ENCODE data around the gene CENPS.
"Not testable (repeated sequence)": the region's sequence is repeated elsewhere in the genome, so short reads cannot be mapped to it uniquely, and the experiment has no call there.

CENPS gene
- 0.75 reads per million for total RNA-seq

- DNase-seq: peak; percentile 80
These were observed at the start of gene CENPS for GRCh38 chr1:10430216-10431069. TSS of gene CENPS (plus strand) at chr1:10430433. CDS start at chr1:10430518, 85 bp downstream.

DNA sequence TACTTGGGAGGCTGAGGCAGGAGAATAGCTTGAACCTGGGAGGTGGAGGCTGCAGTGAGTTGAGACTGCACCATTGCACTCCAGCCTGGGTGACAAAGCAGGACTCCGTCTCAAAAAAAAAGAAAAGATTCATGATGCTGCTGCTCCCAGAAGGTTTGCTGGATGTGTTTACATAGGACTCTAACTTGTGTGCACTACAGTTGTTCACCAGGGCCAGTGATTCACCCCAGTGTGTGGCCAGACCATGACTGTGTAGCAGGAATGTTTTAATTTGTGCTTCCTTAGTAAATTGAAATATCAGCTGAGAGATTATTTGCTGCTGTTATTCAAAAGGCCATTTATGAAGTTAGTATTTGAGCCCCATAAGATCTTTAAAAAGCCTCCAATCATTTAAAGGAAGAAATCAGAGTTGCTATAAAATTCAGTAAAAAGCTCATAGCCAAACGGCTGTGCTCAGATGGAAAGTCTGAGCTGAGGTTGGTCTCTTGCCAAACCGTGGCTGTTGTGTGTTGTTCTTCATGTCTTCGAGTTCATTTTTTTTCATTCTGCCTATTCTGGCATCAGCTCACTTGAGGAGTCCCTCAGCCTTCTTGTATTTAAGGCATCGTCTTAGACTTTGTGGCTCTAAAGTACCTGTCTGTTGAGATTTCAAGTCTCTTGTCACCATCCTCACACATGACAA lies 49.5 kb upstream of the CENPS start:
- no peak for DNase-seq

DNA sequence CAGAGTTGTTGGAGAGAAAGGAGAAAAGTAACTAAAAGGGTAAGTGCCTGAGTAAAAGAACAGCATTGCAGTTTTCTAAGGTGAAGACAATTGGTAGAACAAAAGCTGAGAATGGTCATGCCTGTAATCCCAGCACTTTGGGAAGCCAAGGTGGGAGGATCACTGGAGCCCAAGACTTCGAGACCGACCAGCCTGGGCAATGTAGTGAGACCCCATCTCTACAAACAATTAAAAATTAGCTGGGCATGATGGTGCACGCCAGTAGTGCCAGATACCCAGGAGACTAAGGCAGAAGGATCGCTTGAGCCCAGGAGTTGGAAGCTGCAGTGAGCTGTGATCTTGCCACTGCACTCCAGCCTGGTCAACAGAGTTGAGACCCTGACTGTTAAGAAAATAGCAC lies 46.6 kb upstream of the CENPS start:
- DNase-seq: no peak

DNA sequence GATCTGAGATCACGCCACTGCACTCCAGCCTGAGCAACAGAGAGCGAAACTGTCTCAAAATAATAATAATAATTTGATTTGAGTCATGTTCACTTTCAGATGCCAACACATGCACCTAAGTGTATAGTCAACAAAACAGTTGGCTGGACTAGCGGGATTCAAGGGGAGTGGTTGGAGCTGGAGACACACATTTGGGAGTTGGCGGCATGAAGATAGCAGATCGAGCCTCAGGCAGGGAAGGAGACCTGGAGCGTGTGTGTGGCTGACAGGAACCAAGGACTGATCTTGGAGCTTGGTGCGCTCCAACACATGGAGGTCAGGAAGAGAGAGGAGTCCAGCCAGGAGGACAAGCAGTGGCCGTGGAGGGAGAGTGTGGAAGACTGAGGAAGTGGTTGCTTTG lies 46.0 kb upstream of the CENPS start:
- DNase-seq: no peak

DNA sequence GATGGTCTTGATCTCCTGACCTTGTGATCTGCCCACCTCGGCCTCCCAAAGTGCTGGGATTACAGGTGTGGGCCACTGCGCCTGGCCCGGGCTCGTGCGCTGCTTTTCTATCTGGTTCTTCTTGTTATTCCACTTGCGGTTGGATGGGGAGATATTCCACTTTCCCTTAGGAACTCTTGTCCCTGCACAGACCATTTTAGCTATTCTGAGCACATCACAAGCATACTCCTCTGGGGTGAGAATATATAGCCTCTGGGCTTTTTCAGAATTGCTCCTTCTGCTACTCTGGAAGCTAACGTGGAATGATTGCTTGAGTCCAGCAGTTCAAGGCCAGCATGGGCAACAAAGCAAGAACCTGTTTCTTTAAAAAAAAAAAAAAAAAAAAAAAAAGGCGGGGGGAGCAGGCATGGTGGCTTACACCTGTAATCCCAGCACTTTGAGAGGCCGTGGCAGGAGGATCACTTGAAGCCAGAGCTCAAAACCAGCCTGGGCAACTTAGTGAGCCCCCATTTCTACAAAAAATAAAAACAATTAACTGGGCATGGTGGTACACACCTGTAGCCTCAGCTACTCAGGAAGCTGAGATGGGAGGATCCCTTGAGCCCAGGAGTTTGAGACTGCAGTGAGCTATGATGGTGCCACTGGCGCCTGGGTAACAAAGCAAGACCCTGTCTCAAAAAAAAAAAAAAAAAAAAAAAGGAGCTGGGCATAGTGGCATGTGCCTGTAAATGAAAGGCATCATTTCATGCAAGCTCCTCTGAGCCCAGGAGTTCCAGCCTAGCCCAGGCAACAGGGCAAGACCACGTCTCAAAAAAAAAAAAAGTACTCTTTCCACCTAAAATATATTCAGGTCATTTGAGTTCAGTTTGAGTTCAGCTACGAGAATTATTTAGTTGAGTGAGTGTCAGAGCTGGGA lies 43.2 kb upstream of the CENPS start:
- no peak for DNase-seq

- no peak for DNase-seq
These were observed 42.4 kb upstream of the CENPS start for GRCh38 chr1:10387677-10388386.

DNA sequence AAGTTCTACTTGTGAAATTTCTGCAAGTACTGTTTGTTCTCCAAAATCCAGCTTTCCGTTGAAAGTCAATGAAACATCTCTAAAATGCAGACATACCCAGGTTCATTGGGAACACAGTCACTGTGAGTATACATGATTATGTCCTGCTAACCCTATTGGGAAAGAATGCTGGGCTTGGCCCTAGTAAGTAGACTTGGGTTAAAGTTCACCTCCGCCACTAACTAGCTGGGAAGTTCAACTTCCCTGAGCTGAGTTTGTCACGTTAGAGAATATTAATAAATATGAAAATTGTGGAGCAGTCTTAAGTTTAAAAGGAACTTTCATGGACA lies 41.9 kb upstream of the CENPS start:
- no peak for DNase-seq

- DNase-seq: no peak
These were observed 40.8 kb upstream of the CENPS start for GRCh38 chr1:10389271-10389973.

DNA sequence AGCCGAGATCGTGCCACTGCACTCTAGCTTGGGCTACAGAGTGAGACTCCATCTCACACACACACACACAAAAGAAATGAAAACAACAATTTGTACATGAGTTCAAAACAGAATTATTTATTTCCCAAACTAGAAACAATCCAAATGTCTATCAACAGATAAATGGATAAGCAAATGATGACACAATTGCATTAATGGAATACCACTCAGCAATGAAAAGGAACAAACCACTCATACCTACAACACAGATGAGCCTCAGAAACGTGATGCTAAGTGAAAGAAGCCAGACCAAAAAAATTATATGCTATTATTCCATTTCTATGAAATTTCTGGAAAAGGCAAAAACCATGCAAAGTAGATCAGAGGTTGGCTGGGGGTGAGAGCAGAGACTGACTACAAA lies 33.4 kb upstream of the CENPS start:
- no peak for DNase-seq

DNA sequence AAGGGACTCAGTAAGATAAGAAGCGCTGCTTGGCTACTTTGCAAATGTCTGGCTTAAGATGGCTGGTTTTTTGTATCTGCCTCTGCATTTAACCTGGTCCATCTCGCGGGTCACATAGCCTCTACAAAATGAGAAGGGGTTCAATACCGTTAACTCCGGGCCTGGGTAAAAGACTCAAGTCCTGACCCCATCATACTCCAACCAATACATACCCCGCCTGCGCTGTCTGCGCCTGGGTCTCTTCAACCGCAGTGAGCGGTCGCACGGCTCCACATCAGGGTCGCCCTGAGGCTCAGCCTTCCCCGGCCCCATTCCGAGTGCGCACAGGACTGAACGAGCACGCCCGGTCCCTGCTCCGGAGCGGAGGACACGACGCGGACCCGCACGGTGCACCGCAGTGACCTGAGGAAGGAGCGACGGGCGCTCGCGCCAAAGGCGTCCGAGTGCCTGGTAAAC lies 31.9 kb upstream of the CENPS start:
- no peak for DNase-seq

DNA sequence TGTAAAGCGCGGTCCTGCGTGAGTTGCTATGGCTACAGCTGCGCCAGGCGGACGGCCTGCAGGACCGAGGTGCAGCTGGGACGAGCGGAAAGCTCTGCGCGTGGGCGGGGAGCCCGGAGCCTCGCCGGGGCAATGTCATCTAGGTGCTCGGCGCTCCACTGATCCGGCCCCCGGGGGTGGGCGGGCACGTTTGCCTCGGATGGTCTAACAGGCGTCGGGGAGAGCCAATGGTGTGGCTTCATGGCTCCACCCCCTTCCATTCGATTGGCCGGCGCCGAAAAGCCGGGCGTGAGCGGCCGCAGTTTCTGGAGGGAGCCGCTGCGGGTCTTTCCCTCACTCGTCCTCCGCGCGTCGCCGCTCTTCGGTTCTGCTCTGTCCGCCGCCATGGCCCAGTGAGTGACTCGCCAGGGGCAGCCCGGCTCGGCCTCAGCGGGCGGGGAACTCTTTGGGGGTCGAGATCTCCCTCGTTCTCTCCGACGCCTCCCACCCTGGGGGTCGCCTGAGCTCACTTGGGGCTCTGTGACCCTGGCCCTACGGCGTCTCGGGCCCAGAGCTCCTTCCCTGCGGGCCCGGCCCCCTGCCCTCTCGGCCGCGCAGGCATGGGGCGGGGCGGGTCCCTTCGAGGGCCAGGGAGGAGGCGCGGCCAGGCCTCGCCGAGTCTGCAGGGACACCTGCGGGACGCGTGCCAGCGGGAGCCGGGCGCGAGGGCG lies 31.3 kb upstream of the CENPS start, which contains the start of gene PGD:
TSS of gene PGD (plus strand) at position 331 of the 710 bp plus-strand sequence. CDS start at position 385, 54 bp downstream.
- peak; percentile 96 for DNase-seq

GRCh38 chr1:10399444-10399941 lies 30.7 kb upstream of the CENPS start:
- no peak for DNase-seq

DNA sequence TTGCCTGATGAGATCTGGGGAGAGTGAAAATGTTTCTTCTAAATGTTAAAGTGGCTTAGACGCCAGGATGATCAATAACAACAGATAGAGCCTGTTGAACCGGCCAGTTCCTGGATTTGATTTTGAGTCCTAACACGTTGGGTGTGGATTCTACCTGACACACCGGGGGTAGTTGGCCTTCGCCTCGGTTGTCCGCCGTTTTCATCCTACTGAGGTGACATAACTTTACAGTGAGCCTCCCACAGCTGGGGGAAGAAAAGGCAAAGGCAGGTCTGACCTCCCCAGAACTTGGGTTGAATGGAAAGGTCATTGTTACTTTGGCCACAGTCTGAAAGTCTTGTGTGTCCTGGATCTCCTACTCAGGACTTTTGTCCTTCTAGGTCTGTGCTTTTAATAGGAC lies 30.2 kb upstream of the CENPS start:
- DNase-seq: no peak

GRCh38 chr1:10401281-10401680 lies 29.0 kb upstream of the CENPS start:
- DNase-seq: no peak

DNA sequence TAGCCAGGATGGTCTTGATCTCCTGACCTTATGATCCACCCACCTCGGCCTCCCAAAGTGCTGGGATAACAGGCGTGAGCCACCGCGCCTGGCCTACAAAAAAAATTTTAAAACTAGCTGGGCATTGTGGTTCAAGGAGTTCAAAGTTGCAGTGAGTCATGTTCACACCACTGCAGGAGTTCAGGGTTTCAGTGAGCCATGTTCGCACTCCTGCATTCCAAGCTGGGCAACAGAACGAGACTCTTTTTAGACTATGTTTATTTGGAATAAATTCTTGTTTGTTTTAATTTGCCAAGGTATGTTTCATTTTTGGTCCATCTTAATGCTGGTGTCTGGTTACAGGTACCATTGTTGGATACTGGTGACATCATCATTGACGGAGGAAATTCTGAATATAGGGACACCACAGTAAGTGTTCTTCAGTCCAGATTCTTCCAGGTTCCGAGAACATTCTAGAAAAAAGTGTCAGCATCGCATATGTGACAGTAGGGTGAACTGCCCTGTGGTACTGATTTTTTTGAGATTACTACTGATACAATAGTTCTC lies 27.4 kb upstream of the CENPS start:
- DNase-seq: no peak

- no peak for DNase-seq
These were observed 23.0 kb upstream of the CENPS start for GRCh38 chr1:10407201-10407600.

GRCh38 chr1:10415211-10415930 lies 14.9 kb upstream of the CENPS start:
- no peak for DNase-seq

- not testable (repeated sequence) for DNase-seq
These were observed 14.3 kb upstream of the CENPS start for GRCh38 chr1:10415967-10416366.

GRCh38 chr1:10418741-10419140 lies 11.5 kb upstream of the CENPS start:
- DNase-seq: not testable (repeated sequence)

- no peak for DNase-seq
These were observed 10.9 kb upstream of the CENPS start for GRCh38 chr1:10419351-10419750.

All from effector CD4-positive, alpha-beta T cell (primary cell).